Measurements from ENCODE around the gene MCC. TPM values are rescaled to one million over a fixed set of nuclear protein-coding genes. Genes with fewer than 3 reads are reported as not detected.

MCC gene
- polyA plus RNA-seq, 2 of the 4 experiments (the other 2 are of a cell fraction) = 0.09 to 0.10 TPM

DNA sequence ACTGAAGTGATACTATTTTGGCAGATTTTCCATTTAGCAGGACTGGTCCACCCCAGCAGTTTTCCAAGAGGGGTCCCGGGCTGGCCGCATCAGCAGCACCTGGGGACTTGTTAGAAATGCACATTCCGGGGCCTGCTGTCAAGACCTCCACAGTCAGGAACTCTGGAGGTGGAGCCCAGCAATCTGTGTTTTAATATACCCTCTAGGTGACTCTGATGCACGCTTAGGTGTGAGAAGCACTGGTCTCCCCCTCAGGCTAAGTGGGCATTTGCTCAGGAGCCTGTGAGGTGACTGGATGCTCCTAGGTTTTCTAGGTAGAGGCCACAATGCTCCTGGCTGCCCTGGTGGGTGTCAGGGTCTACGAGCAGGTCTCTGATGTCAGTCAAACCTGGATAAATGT, 430.0 kb downstream of the MCC start:
- Histone ChIP-seq H3K4me2 (no peak overlapping the region), H3K9me3 (no peaks in the 10 kb centered on the region), H3K27ac (no peak overlapping the region), H3K4me3 (no peak overlapping the region), H3K4me1 (no peaks in the 10 kb centered on the region)
- 41% methylated on average over 4 of the region's 5 CpGs for WGBS (ENCODE audit: missing lambda C conversion rate)
- ATAC-seq (no peak), DNase-seq (ENCODE audit: low read depth in 1 of 2, low spot score in 1 of 2) (no peak), FAIRE-seq (no peak)
- ChIA-PET POLR2A (no interaction called here), CTCF (interaction anchor here (0.9 kb wide), 1 partner anchor 17 kb away, joined by 3 read pairs; no protein-coding TSS in a partner anchor)
- no peak for TF ChIP-seq FOXS1 (CRISPR knock-in tag; IDR thresholded peaks at IDR 0.05)
- TF ChIP-seq, protein P1, sequence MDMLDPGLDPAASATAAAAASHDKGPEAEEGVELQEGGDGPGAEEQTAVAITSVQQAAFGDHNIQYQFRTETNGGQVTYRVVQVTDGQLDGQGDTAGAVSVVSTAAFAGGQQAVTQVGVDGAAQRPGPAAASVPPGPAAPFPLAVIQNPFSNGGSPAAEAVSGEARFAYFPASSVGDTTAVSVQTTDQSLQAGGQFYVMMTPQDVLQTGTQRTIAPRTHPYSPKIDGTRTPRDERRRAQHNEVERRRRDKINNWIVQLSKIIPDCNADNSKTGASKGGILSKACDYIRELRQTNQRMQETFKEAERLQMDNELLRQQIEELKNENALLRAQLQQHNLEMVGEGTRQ (IDR thresholded peaks at IDR 0.05) = no peak
- TF ChIP-seq ZNF302 (CRISPR knock-in tag; IDR thresholded peaks at IDR 0.05) = no peak
- TF ChIP-seq, protein P2, sequence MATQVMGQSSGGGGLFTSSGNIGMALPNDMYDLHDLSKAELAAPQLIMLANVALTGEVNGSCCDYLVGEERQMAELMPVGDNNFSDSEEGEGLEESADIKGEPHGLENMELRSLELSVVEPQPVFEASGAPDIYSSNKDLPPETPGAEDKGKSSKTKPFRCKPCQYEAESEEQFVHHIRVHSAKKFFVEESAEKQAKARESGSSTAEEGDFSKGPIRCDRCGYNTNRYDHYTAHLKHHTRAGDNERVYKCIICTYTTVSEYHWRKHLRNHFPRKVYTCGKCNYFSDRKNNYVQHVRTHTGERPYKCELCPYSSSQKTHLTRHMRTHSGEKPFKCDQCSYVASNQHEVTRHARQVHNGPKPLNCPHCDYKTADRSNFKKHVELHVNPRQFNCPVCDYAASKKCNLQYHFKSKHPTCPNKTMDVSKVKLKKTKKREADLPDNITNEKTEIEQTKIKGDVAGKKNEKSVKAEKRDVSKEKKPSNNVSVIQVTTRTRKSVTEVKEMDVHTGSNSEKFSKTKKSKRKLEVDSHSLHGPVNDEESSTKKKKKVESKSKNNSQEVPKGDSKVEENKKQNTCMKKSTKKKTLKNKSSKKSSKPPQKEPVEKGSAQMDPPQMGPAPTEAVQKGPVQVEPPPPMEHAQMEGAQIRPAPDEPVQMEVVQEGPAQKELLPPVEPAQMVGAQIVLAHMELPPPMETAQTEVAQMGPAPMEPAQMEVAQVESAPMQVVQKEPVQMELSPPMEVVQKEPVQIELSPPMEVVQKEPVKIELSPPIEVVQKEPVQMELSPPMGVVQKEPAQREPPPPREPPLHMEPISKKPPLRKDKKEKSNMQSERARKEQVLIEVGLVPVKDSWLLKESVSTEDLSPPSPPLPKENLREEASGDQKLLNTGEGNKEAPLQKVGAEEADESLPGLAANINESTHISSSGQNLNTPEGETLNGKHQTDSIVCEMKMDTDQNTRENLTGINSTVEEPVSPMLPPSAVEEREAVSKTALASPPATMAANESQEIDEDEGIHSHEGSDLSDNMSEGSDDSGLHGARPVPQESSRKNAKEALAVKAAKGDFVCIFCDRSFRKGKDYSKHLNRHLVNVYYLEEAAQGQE (IDR thresholded peaks at IDR 0.05) = no peak
- no peak for TF ChIP-seq NPAS2 (CRISPR knock-in tag; IDR thresholded peaks at IDR 0.05; ENCODE audit: borderline replicate concordance)
- TF ChIP-seq HOXB13 (CRISPR knock-in tag; IDR thresholded peaks at IDR 0.05; ENCODE audit: low read depth) = no peak

DNA sequence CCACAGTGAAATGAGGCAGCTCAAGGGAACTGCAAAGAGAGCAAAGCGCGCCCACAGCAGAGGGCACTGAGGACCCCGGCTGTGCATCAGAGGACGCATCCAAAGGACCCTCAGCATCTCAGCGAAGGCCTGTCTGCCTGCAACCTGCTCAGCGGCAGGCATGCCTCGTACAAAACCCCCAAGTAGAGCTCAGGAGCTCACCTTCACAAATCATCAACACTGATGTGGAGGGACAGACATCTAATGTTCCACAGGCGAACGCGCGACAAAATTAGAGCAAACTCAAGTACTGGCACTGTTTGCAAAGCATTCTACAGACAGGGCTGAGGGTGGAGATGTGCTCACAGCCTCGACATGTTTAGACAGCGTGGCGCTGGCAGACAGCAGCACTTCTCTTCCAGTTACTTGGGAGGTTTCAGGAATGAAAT, 430.7 kb downstream of the MCC start:
- no peaks in the 10 kb centered on the region for H3K9me3 ChIP-seq
- H3K27ac ChIP-seq = no peak overlapping the region
- H3K4me2 ChIP-seq = no peak overlapping the region
- 75% methylated on average over 14 of the region's 14 CpGs for WGBS (ENCODE audit: missing lambda C conversion rate)
- TF ChIP-seq, protein P3, sequence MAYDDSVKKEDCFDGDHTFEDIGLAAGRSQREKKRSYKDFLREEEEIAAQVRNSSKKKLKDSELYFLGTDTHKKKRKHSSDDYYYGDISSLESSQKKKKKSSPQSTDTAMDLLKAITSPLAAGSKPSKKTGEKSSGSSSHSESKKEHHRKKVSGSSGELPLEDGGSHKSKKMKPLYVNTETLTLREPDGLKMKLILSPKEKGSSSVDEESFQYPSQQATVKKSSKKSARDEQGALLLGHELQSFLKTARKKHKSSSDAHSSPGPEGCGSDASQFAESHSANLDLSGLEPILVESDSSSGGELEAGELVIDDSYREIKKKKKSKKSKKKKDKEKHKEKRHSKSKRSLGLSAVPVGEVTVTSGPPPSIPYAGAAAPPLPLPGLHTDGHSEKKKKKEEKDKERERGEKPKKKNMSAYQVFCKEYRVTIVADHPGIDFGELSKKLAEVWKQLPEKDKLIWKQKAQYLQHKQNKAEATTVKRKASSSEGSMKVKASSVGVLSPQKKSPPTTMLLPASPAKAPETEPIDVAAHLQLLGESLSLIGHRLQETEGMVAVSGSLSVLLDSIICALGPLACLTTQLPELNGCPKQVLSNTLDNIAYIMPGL (CRISPR knock-in tag; IDR thresholded peaks at IDR 0.05; ENCODE audit: borderline replicate concordance) = no peak
- ATAC-seq (peak in 1 of 2 experiments; percentile 64; a peak in 3 of 6 replicates), FAIRE-seq (no peak), DNase-seq (ENCODE audit: low read depth in 1 of 2, low spot score in 1 of 2) (no peak)
- ChIA-PET CTCF (interaction anchor here (1.3 kb wide), 1 partner anchor 19 kb away, joined by 3 read pairs; no protein-coding TSS in a partner anchor), POLR2A (no interaction called here)
- no peaks in the 10 kb centered on the region for H3K4me1 ChIP-seq
- no peak overlapping the region for H3K4me3 ChIP-seq

DNA sequence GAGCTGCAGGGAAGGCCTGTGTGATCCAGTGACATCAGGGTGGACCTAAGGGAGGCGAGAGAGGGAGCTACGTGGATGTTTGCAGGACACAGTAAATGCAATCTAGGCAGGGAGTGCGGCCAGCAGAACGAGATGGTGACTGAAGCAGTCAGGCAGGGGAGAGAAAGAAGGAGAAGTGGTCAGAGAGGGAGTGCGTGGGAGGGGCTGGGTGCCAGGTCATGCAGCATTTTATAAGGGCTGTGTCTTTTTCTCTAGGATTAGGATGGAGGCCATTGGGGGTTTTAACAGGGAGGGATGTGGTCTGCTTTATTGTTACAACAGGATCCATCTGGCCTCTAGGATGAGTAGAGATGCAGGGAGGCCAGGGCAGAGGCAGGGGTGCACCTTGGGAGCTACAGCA, 431.3 kb downstream of the MCC start:
- no peak for DNase-seq (ENCODE audit: low read depth in 1 of 2, low spot score in 1 of 2)
- Histone ChIP-seq H3K4me2 (no peak overlapping the region), H3K9me3 (no peaks in the 10 kb centered on the region), H3K4me3 (no peak overlapping the region), H3K4me1 (no peaks in the 10 kb centered on the region), H3K27ac (no peak overlapping the region)
- WGBS (ENCODE audit: missing lambda C conversion rate) = 48% methylated on average over 5 of the region's 5 CpGs
- TF ChIP-seq PHF8 (IDR thresholded peaks at IDR 0.05; ENCODE audit: borderline replicate concordance, low read depth) (no peak), NFE2L2 (conservative IDR thresholded peaks at IDR 0.05; ENCODE audit: low read length) (no peak), HOXB13 (CRISPR knock-in tag; IDR thresholded peaks at IDR 0.05; ENCODE audit: low read depth) (no peak), POLR2AphosphoS2 (conservative IDR thresholded peaks at IDR 0.05; ENCODE audit: low read length) (no peak), ZFP36 (IDR thresholded peaks at IDR 0.05; ENCODE audit: borderline replicate concordance, partially characterized antibody) (no peak), TP53 (CRISPR knock-in tag; IDR thresholded peaks at IDR 0.05) (no peak), EHMT2 (IDR thresholded peaks at IDR 0.05; ENCODE audit: low read depth) (no peak), CBX2 (IDR thresholded peaks at IDR 0.05; ENCODE audit: borderline replicate concordance, low read depth) (no peak), MYC (IDR thresholded peaks at IDR 0.05; ENCODE audit: borderline replicate concordance, low read length) (no peak), CBX8 (IDR thresholded peaks at IDR 0.05) (no peak), CEBPB (IDR thresholded peaks at IDR 0.05) (no peak), NPAS2 (CRISPR knock-in tag; IDR thresholded peaks at IDR 0.05; ENCODE audit: borderline replicate concordance) (no peak), BHLHE40 (IDR thresholded peaks at IDR 0.05; ENCODE audit: low read depth, low read length) (no peak), RCOR1 (IDR thresholded peaks at IDR 0.05; ENCODE audit: low read depth, low read length) (no peak), ZNF302 (CRISPR knock-in tag; IDR thresholded peaks at IDR 0.05) (no peak), GATA3 (IDR thresholded peaks at IDR 0.05; ENCODE audit: borderline replicate concordance) (no peak), HOXA7 (CRISPR knock-in tag; IDR thresholded peaks at IDR 0.05) (no peak)
- TF ChIP-seq, protein P1 (IDR thresholded peaks at IDR 0.05) = no peak
- TF ChIP-seq, protein P2 (IDR thresholded peaks at IDR 0.05) = no peak
- CTCF ChIA-PET = interaction anchor here (1.3 kb wide), 1 partner anchor 19 kb away, joined by 3 read pairs; no protein-coding TSS in a partner anchor
- FAIRE-seq = no peak
- peak in 1 of 2 experiments; percentile 18; a peak in 2 of 6 replicates for ATAC-seq
- POLR2A ChIA-PET = no interaction called here

All from A549 (cell line).